GM12873 (cell line): Measurements from ENCODE around the gene SSTR3.

Source experiments
- TF ChIP-seq, protein P1 (sequence below): IDR thresholded peaks from 2 replicates; pipeline ENCODE4 v1.5.1; 2012; ENCODE audit warnings: low read depth, mild to moderate bottlenecking, moderate library complexity, low read length, control low read depth; ENCODE audit not compliant: insufficient read depth; ENCODE audit errors: missing control alignments

Gene SSTR3

DNA sequence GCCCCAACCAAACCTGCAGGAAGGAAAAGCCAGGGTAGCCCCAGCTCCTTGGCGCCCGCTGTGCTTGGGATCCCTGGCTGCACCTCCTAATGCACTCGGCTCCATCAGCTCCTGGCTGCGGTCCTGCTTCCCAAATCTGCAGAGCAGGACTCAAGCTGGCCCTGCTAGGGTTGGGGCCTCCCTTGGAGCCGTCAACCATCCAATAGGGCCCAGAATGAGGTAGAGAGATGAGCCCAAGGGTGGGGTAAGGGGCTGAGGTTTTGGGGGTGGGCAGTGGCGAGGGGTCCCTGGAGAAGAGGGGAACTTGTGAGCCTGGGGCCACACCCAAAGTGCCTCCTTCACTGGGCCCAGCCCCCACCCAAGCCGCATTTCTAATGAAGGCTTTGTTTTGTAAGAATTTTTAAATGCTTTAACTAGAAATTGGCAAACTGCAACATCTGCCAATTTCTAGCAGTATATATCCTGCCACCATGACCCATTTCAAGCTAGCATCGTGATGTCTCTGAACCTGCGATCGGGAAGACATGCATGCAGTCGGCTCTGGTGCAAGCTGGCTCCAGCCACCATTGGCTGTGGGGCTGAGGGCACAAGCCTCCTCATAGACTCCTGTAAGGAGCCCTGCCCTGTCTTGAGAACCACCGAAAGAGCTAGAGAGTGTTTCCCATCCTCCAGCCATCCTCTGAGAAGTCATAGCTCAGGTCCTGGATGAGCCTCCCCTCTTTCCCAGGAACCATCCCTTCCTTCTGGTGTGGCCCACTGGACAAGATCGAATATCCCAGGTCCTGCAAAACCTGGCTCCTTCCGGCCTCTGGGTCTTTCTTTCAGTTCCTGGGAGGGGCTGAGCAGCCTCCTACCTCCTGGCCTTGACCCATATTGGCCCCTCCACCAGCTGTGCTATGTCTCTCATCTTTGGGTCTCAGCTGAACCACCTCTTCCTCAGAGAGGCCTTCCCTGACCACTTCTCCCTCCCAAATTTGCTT, 39.7 kb downstream of the SSTR3 start:
- TF ChIP-seq, protein P1, sequence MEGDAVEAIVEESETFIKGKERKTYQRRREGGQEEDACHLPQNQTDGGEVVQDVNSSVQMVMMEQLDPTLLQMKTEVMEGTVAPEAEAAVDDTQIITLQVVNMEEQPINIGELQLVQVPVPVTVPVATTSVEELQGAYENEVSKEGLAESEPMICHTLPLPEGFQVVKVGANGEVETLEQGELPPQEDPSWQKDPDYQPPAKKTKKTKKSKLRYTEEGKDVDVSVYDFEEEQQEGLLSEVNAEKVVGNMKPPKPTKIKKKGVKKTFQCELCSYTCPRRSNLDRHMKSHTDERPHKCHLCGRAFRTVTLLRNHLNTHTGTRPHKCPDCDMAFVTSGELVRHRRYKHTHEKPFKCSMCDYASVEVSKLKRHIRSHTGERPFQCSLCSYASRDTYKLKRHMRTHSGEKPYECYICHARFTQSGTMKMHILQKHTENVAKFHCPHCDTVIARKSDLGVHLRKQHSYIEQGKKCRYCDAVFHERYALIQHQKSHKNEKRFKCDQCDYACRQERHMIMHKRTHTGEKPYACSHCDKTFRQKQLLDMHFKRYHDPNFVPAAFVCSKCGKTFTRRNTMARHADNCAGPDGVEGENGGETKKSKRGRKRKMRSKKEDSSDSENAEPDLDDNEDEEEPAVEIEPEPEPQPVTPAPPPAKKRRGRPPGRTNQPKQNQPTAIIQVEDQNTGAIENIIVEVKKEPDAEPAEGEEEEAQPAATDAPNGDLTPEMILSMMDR: no peak

DNA sequence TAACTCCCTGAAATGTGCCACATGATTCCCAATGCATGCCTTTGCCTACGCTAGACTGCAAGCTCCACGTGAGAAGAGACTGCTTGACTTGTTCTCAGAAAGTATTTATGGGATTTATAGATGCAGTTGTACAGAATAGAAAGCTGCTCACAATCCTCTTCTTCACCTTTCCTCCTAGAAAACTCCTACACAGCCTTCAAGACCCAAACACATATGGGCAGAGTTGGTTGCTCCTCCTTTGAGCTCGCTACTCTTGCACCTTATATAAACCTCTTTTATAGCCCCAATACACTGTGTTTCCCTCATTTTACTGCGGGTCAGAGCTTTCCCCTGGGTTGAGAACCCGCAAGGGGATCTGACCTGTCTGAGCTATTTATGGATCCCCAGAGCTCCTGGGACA, 40.6 kb downstream of the SSTR3 start:
- TF ChIP-seq, protein P1: no peak

DNA sequence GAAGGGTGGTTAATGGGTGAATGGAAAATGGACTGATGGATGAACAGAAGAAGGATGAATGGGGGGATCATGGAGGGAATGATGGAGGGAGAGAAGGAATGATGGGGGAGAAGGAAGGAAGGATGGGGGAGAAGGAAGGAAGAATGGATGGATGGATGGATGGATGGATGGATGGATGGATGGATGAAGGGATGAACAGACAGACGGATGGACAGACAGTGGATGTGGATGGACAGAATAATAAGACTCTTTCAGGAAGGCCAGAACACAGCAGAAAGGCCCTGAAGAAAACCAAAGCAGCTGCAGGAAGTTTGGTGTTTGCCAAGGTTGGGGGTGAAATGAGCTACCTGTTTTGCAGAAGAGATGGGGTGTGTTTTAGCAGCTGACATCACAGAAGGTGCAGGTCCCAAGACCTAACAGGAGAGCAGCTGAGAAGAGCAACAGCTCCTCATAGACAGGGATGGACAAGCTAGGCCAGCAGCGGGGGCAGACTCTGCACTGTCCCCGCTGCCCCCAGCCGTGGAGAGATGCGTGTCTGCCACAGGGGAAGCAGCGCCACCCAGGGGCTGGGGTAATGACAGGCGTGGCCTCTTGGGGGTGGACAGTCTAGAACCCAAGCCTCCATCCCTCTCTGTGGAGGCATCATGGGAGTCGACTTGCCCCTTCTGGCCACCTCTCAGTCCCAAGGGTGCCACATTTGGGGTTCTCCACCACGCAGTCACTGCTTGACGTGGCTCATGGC, 42.2 kb downstream of the SSTR3 start:
- TF ChIP-seq, protein P1: peak; percentile 22

DNA sequence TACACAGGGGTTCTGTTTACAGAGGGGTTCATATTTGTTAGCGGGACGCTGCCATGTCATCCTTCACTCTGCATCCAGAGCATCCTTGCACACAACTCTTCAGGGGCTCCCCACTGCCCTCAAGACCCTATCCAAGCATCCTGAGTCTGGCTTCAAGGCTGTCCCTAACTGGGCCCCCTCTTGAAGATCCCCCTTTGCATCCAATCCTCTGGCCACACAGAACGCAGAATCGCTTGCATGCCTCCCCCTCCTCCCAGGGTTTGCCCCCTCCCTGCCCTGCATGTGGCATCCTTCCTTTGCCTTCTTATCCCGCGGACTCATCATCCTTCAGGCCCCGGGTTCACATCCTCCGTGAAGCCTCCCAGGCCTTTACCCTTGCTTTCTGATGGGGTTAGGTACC, 42.9 kb downstream of the SSTR3 start:
- TF ChIP-seq, protein P1: no peak

DNA sequence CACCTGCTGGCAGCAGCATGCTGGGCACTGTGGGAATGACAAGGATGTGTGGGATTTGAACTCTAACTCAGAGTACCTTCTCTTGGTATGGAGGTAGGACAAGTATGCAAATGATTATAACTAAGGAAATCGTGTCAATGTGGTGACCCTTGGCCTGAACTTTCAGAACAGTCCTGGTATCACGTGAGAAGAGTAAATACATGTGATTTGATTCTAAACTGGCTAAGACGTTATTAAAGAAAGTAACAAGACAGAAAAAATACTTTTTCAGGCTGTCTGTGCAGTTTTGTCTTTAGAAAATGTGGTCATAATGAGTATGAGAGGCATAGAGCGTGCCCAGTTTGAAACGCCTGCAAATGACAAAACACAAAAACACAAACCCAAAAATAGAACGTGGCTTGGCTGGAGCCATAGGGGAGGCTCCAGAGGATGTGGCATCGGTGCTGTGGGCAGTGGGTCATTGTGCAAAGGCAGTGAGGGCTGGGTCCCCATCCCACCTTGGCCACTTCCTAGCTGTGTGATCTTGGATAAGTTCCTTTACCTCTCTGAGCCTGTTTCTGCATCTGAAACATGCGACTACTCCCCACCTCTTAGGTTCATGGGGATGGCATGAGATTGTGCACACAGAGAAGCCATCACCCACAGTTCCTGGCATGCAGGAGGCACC, 44.2 kb downstream of the SSTR3 start:
- TF ChIP-seq, protein P1: no peak

DNA sequence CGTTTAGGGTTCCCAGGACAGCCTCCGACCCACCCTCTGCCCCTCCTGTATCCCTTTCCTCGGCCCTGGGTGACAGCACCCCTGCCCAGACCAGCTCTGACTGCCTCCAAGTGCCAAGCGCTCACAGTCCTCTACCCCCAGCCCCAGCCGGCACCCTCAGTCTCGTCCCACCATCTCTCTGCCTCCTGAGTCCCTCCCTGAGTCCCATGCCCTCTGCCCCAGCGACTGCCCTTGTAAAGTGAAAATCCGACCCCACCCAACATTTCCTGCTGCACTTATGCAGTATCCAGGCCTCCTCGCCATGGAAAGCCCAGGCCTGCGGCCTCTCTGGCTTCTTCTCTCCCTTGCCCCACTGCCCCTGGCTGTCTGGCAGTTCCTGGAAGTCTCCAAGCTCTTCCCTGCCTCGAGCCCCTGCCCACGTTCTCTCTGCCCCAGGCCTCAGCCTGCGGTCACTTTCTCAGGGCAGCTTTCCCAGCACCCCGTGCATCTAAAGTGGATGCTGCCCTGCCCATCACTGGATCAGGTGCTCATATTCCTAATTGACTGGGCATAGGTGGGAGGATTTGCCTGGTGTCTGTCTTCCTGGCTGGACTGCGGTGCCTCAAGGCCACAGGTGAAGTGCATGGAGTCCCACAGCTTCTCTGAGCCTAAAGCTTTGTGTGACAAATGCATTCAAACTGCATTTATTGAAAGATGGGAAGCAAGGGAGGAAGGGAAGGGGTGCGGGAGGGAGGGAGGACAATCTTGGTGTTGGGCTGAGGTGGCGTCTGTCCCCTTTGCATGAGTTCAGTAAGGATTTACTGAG, 44.9 kb downstream of the SSTR3 start:
- TF ChIP-seq, protein P1: no peak
